ENCODE data around the gene DNASE1L2.
"Not testable (repeated sequence)": the region's sequence is repeated elsewhere in the genome, so short reads cannot be mapped to it uniquely, and the experiment has no call there.

Gene DNASE1L2

GRCh38 chr16:2242598-2242997 is 6.4 kb downstream of the DNASE1L2 start:
- DNase-seq, result no peak

- DNase-seq, result no peak
Measured at GRCh38 chr16:2243031-2243528, 6.8 kb downstream of the DNASE1L2 start.

GRCh38 chr16:2243781-2244180 is 7.5 kb downstream of the DNASE1L2 start:
- DNase-seq, result no peak

GRCh38 chr16:2244301-2244700 is 8.1 kb downstream of the DNASE1L2 start:
- peak in 1 of 3 experiments; percentile 29 for DNase-seq

- DNase-seq, result no peak
Measured at GRCh38 chr16:2244926-2245795, 8.9 kb downstream of the DNASE1L2 start.

- DNase-seq, result no peak
Measured at GRCh38 chr16:2246301-2246885, 10.1 kb downstream of the DNASE1L2 start.

GRCh38 chr16:2250652-2251295 is 14.5 kb downstream of the DNASE1L2 start:
- DNase-seq, result peak in 1 of 3 experiments; percentile 72

- DNase-seq, result peak; percentile 92 to 98 (median 95)
Measured at GRCh38 chr16:2251296-2252111, 15.3 kb downstream of the DNASE1L2 start, which contains the start of gene ECI1. Gene ECI1, minus strand, starts transcription at chr16:2251587. Its CDS starts 21 bp downstream, at chr16:2251566.

- DNase-seq, result no peak
Measured at GRCh38 chr16:2252806-2253148, 16.5 kb downstream of the DNASE1L2 start.

GRCh38 chr16:2253293-2253692 is 17.0 kb downstream of the DNASE1L2 start:
- DNase-seq, result no peak

GRCh38 chr16:2256531-2257140 is 20.4 kb downstream of the DNASE1L2 start:
- no peak for DNase-seq

GRCh38 chr16:2257726-2258125 is 21.5 kb downstream of the DNASE1L2 start:
- DNase-seq, result no peak

- not testable (repeated sequence) for DNase-seq
Measured at GRCh38 chr16:2258530-2258929, 22.3 kb downstream of the DNASE1L2 start.

GRCh38 chr16:2260250-2260649 is 24.0 kb downstream of the DNASE1L2 start:
- no peak for DNase-seq

- DNase-seq, result not testable (repeated sequence)
Measured at GRCh38 chr16:2263026-2263425, 26.8 kb downstream of the DNASE1L2 start.

GRCh38 chr16:2266887-2267286 is 30.6 kb downstream of the DNASE1L2 start:
- not testable (repeated sequence) for DNase-seq

- peak in 1 of 3 experiments; percentile 97 for DNase-seq
Measured at GRCh38 chr16:2267505-2267912, 31.3 kb downstream of the DNASE1L2 start.

GRCh38 chr16:2267913-2268666 is 31.8 kb downstream of the DNASE1L2 start, which contains the start of gene RNPS1:
Gene RNPS1, minus strand, starts transcription at chr16:2268126. Its CDS starts 3,483 bp downstream, at chr16:2264643.
- peak; percentile 98 to 99 (median 99) for DNase-seq

- DNase-seq, result no peak
Measured at GRCh38 chr16:2270070-2270462, 33.8 kb downstream of the DNASE1L2 start.

GRCh38 chr16:2270588-2271470 is 34.6 kb downstream of the DNASE1L2 start:
- DNase-seq, result no peak
